ENCODE results near the gene INO80E.
A peak's percentile ranks its signal among the peaks of the same experiment; 100 is the strongest.

The INO80E gene

DNA sequence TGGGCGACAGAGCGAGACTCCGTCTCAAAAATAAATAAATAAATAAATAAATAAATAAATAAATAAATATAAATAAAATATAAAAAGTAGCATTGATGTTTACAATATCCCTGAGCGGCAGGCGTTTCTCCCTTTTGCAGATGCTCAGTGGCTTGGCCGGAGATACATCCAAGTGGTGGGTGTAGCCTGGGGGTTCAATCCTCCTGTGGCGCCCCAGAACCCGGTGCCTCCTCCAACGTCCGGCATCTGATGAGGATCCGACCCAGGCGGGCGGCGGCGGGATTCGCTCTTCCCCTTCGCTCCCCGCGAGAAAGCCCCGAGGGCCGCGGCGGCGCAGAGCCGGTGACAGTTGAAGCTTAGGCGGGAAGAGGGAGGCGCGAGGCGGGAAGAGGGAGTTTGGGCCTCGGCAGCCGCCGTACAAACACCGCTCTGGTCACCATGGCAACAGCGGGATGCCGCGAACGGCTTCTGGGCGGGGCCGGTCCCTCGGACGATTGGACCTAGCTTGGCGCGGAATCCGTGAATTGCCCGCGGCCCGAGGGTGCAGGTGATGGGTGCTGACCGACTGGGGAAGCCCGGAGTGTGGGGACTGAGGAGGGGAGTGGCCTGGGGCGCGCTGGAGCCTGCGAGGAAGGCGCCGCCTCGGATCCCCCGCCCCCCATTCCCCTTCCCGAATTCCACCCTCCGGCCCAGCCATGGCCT is 56.8 kb downstream of the INO80E start:
- Histone ChIP-seq H3K9me3 (ENCODE audit: control insufficient read depth in 1 of 2, low read length in 2 of 2) (no peaks in the 10 kb centered on the region), H3K27ac (ENCODE audit: low read depth, low read length) (no peak overlapping the region), H3K4me3 (ENCODE audit: low read depth in 1 of 2, low read length in 2 of 2) (peak overlapping the region; percentile 73 to 84), H3K27me3 (ENCODE audit: control insufficient read depth in 1 of 2, insufficient read depth in 2 of 2, low read length in 2 of 2) (no peaks in the 10 kb centered on the region), H3K36me3 (ENCODE audit: control insufficient read depth in 1 of 2, insufficient read depth in 2 of 2, low read length in 2 of 2) (no peaks in the 10 kb centered on the region), H3K4me1 (ENCODE audit: control insufficient read depth in 1 of 2, insufficient read depth in 2 of 2, low read length in 2 of 2) (peaks cover 8 to 13% of the 10 kb centered on the region in 2 donors), H3K9ac (ENCODE audit: low read depth in 1 of 2, low read length in 2 of 2) (peak overlapping the region in 1 of 2 donors; percentile 60)

DNA sequence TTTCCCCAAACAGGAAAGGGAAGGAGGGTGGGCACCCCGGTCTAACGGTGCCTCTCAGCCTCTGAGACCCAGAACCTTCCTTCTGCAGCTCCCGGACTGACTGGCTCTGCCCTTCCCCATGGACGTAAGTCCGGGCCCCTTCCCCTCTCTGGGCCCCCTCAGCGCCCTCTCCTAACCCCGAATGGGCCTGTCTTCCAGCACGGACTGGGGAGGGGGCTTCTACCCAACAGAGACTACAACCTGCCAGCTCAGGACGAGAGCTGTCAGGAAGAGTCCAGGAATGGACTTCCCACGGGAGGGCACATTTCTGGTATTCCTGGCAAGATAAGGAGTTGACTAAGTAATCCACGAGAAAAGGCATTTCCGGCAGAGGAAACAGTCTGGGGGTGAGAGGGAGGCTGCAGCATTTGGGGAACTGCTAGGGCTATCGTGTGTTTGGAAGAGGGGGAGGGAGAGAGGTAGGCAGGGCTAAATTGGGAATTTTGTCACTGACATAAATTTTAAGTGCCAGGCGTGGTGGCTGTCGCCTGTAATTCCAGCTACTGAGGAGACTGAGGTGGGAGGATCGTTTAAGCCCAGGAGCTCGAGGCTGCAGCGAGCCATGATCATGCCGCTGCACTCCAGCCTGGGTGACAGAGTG is 57.5 kb downstream of the INO80E start:
- H3K4me1 ChIP-seq (ENCODE audit: control insufficient read depth in 1 of 2, insufficient read depth in 2 of 2, low read length in 2 of 2), result peaks cover 8 to 13% of the 10 kb centered on the region in 2 donors
- no peaks in the 10 kb centered on the region for H3K9me3 ChIP-seq (ENCODE audit: control insufficient read depth in 1 of 2, low read length in 2 of 2)
- no peaks in the 10 kb centered on the region for H3K27me3 ChIP-seq (ENCODE audit: control insufficient read depth in 1 of 2, insufficient read depth in 2 of 2, low read length in 2 of 2)
- H3K27ac ChIP-seq (ENCODE audit: low read depth, low read length), result no peak overlapping the region
- H3K4me3 ChIP-seq (ENCODE audit: low read depth in 1 of 2, low read length in 2 of 2), result peak overlapping the region; percentile 73 to 84
- H3K36me3 ChIP-seq (ENCODE audit: control insufficient read depth in 1 of 2, insufficient read depth in 2 of 2, low read length in 2 of 2), result no peaks in the 10 kb centered on the region
- H3K9ac ChIP-seq (ENCODE audit: low read depth in 1 of 2, low read length in 2 of 2), result peak overlapping the region in 1 of 2 donors; percentile 60

DNA sequence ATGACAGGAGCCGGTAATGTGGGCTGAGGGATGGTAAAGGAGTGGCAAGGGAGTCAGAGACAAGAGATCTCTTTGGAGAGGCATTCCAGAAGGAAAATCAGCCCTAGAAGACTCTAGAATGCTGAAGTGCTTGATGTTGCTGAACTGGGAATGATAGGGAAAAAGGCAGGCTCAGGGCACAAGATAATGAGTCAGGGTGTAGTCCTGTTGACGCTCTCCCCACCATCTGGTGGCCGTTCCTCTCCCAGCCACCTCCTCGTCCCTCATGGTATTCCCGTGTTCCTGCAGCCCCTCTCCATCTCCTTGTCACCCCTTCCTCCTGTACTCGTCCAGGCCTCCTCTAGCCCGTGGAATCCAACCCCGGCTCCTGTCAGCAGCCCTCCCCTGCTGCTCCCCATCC is 58.4 kb downstream of the INO80E start:
- peaks cover 8 to 13% of the 10 kb centered on the region in 2 donors for H3K4me1 ChIP-seq (ENCODE audit: control insufficient read depth in 1 of 2, insufficient read depth in 2 of 2, low read length in 2 of 2)
- H3K9ac ChIP-seq (ENCODE audit: low read depth in 1 of 2, low read length in 2 of 2), result no peak overlapping the region
- H3K27me3 ChIP-seq (ENCODE audit: control insufficient read depth in 1 of 2, insufficient read depth in 2 of 2, low read length in 2 of 2), result no peaks in the 10 kb centered on the region
- H3K4me3 ChIP-seq (ENCODE audit: low read depth in 1 of 2, low read length in 2 of 2), result no peak overlapping the region
- H3K9me3 ChIP-seq (ENCODE audit: control insufficient read depth in 1 of 2, low read length in 2 of 2), result no peaks in the 10 kb centered on the region
- no peaks in the 10 kb centered on the region for H3K36me3 ChIP-seq (ENCODE audit: control insufficient read depth in 1 of 2, insufficient read depth in 2 of 2, low read length in 2 of 2)
- no peak overlapping the region for H3K27ac ChIP-seq (ENCODE audit: low read depth, low read length)

DNA sequence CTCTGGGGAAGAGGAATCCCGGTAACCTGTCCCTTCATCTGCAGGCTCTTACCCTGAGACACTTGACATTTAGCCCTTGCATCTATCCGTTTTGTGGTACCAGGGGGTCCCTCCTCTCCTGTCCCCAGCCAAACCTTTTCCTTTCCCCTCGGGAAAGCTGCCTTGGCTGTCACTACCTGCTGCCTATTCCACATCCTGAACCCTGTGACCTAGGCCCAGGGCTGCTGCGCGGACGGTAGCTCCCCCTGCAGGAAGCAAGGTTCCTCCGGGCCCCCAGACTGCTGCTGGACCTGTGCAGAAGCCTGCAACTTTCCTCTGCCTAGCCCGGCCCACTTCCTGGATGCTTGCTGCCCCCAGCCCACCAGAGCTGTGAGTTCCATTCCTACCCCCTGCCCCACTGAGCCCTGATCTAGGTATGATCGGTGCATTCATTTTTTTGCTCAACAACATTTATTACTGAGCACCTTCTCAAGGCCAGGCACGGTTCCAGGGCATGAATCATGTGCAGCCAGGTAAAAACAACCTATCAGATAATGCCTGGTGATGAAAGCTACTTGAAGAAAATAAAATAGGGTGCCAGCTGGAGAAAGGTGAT is 59.0 kb downstream of the INO80E start:
- Histone ChIP-seq H3K4me3 (ENCODE audit: low read depth in 1 of 2, low read length in 2 of 2) (no peak overlapping the region), H3K9ac (ENCODE audit: low read depth in 1 of 2, low read length in 2 of 2) (no peak overlapping the region), H3K27ac (ENCODE audit: low read depth, low read length) (no peak overlapping the region), H3K9me3 (ENCODE audit: control insufficient read depth in 1 of 2, low read length in 2 of 2) (no peaks in the 10 kb centered on the region), H3K27me3 (ENCODE audit: control insufficient read depth in 1 of 2, insufficient read depth in 2 of 2, low read length in 2 of 2) (no peaks in the 10 kb centered on the region), H3K36me3 (ENCODE audit: control insufficient read depth in 1 of 2, insufficient read depth in 2 of 2, low read length in 2 of 2) (no peaks in the 10 kb centered on the region), H3K4me1 (ENCODE audit: control insufficient read depth in 1 of 2, insufficient read depth in 2 of 2, low read length in 2 of 2) (peaks cover 8 to 13% of the 10 kb centered on the region in 2 donors)
